B cell (primary cell): ENCODE data around the gene CAMK2A. TPM values are rescaled to one million over a fixed set of nuclear protein-coding genes. Genes with fewer than 3 reads are reported as not detected.

Experiments used
- ATAC-seq: fragments of 200-7000 bp; cut with Tn5 transposase; one replicate; pipeline ENCODE4 v1.10.0; 2021; ENCODE audit warnings: low read depth, mild to moderate bottlenecking, moderate number of reproducible peaks, moderate library complexity
- CTCF ChIA-PET: fragments of 350-600 bp; sonication (Branson Sonifier 250); formaldehyde crosslinking; loops from one replicate; lab custom pipeline; 2021; ENCODE audit warnings: antibody characterized with exemption, inconsistent platforms; lab: Charles Lee
- POLR2A ChIA-PET: fragments of 350-600 bp; sonication (Branson Sonifier 250); formaldehyde crosslinking; loops from one replicate; lab custom pipeline; 2021; ENCODE audit warnings: antibody characterized with exemption; lab: Charles Lee
- DNase-seq: peaks from one replicate; pipeline ENCODE4 v3.0.0; 2013
- H2AFZ ChIP-seq: 2 replicates; pipeline ENCODE4 v1.6.1; 2012; ENCODE audit warnings: mild to moderate bottlenecking, low read depth, low read length; ENCODE audit not compliant: insufficient read depth, poor library complexity, severe bottlenecking
- H3K27ac ChIP-seq, 2 donors: 1 replicate in 1 of 2; 2 replicates in 1 of 2; pipeline ENCODE4 v1.5.1; 2012 to 2013; ENCODE audit warnings: low read length in 2 of 2, mild to moderate bottlenecking in 2 of 2, moderate library complexity in 1 of 2
- H3K27me3 ChIP-seq, 4 experiments: fragments of 200-600 bp in 1 of 4; sonication (generic) in 1 of 4; replicated peaks in 1 of 4; 1 replicate in 2 of 4; 2 replicates in 2 of 4; pipeline versions ENCODE4 v1.6.1 to v1.7.0; 2013 to 2016; ENCODE audit warnings: low read length in 3 of 4, mild to moderate bottlenecking in 2 of 4, mixed read lengths in 1 of 4, moderate library complexity in 1 of 4; ENCODE audit not compliant: insufficient read depth in 4 of 4, control insufficient read depth in 3 of 4; ENCODE audit errors: control extremely low read depth in 1 of 4
- H3K36me3 ChIP-seq, 2 experiments: replicated peaks in 1 of 2; 1 replicate in 1 of 2; 2 replicates in 1 of 2; pipeline versions ENCODE4 v1.6.1 to v1.7.1; 2013; ENCODE audit warnings: low read length in 1 of 2; ENCODE audit not compliant: insufficient read depth in 2 of 2, control insufficient read depth in 1 of 2; ENCODE audit errors: control extremely low read depth in 1 of 2, extremely low read depth in 1 of 2
- H3K4me1 ChIP-seq, 2 donors: fragments of 200-600 bp in 1 of 2; sonication (generic) in 1 of 2; 1 replicate in 1 of 2; 2 replicates in 1 of 2; pipeline versions ENCODE4 v1.5.1 to v1.6.1; 2013 to 2017; ENCODE audit warnings: low read length in 2 of 2; ENCODE audit not compliant: control insufficient read depth in 2 of 2, insufficient read depth in 2 of 2
- H3K4me2 ChIP-seq: replicated peaks from 2 replicates; pipeline ENCODE3; 2012; ENCODE audit warnings: mild to moderate bottlenecking, low read depth, low read length; ENCODE audit not compliant: poor library complexity, severe bottlenecking
- H3K4me3 ChIP-seq, 5 experiments: fragments of 200-600 bp in 1 of 5; sonication (generic) in 1 of 5; 1 replicate in 3 of 5; 2 replicates in 2 of 5; pipeline versions ENCODE4 v1.5.1 to v1.7.0; 2011 to 2016; ENCODE audit warnings: low read length in 4 of 5, mild to moderate bottlenecking in 4 of 5, low read depth in 2 of 5, control low read depth in 1 of 5, moderate library complexity in 1 of 5; ENCODE audit not compliant: insufficient read depth in 1 of 5; ENCODE audit errors: control extremely low read depth in 1 of 5, extremely low read depth in 1 of 5
- H3K79me2 ChIP-seq: fragments of 200-600 bp; sonication (generic); one replicate; pipeline ENCODE4 v1.6.0; 2016; ENCODE audit warnings: low read length; ENCODE audit not compliant: control insufficient read depth, insufficient read depth
- H3K9ac ChIP-seq: fragments of 200-600 bp; sonication (generic); 2 replicates; pipeline ENCODE4 v1.6.1; 2017; ENCODE audit warnings: mild to moderate bottlenecking, low read length, moderate library complexity
- H3K9me3 ChIP-seq, 3 donors: one replicate each; pipeline versions ENCODE4 v1.6.1 to v1.7.1; 2013; ENCODE audit warnings: low read length in 2 of 3; ENCODE audit not compliant: control insufficient read depth in 2 of 3, insufficient read depth in 1 of 3; ENCODE audit errors: control extremely low read depth in 1 of 3
- H4K20me1 ChIP-seq: 2 replicates; pipeline ENCODE4 v1.6.0; 2012; ENCODE audit warnings: mild to moderate bottlenecking, low read length; ENCODE audit not compliant: insufficient read depth, control insufficient read depth, poor library complexity, severe bottlenecking
- H3K27ac Mint-ChIP-seq: one replicate; pipeline ENCODE4 v1.8.0; 2021; ENCODE audit warnings: mixed read lengths
- H3K27me3 Mint-ChIP-seq: one replicate; pipeline ENCODE4 v1.8.0; 2021; ENCODE audit warnings: mixed read lengths
- H3K4me1 Mint-ChIP-seq: one replicate; pipeline ENCODE4 v1.8.0; 2021; ENCODE audit warnings: mixed read lengths
- H3K4me3 Mint-ChIP-seq: one replicate; pipeline ENCODE4 v1.8.0; 2021; ENCODE audit warnings: mixed read lengths
- H3K9me3 Mint-ChIP-seq: one replicate; pipeline ENCODE4 v1.8.0; 2022; ENCODE audit warnings: mixed read lengths; ENCODE audit not compliant: insufficient read depth
- EZH2 ChIP-seq: IDR thresholded peaks from 2 replicates; pipeline ENCODE4 v1.6.1; 2012; ENCODE audit warnings: borderline replicate concordance, low read depth, mild to moderate bottlenecking, moderate library complexity, low read length; ENCODE audit not compliant: insufficient read depth, poor library complexity, severe bottlenecking
- WGBS: methylation state at CpG from one replicate; pipeline ENCODE4 v1.1.5; 2013; ENCODE audit warnings: missing lambda C conversion rate; ENCODE audit not compliant: insufficient coverage; 5-methylcytosine and 5-hydroxymethylcytosine counted together
- intact Hi-C: fragments of 100-400 bp; cut with micrococcal nuclease; formaldehyde crosslinking; loops from one replicate; pipeline ENCODE4 v1.10.0; 2022
- polyA plus RNA-seq: library from polyadenylated mRNA; depleted of rRNA; stranded (reverse); fragments of >200 nt; gene quantifications from 2 replicates; pipeline ENCODE4 v1.2.3, GENCODE V29; 2012
- total RNA-seq, 2 donors: library from RNA; stranded (reverse); fragments of 120-200 nt in 1 of 2; gene quantifications; 1 replicate in 1 of 2; 2 replicates in 1 of 2; pipeline versions ENCODE4 v1.2.3 to v1.2.4, GENCODE V29; 2013 to 2022
- TF ChIP-seq, protein P1 (sequence below): fragments of 200-600 bp; IDR thresholded peaks from one replicate; pipeline ENCODE4 v1.8.0; 2022; ENCODE audit warnings: antibody characterized with exemption, mild to moderate bottlenecking

CAMK2A gene
- total and polyA plus RNA-seq, 2 donors (not counting 1 experiment from before 2014, with no cell fraction given), result not detected

DNA sequence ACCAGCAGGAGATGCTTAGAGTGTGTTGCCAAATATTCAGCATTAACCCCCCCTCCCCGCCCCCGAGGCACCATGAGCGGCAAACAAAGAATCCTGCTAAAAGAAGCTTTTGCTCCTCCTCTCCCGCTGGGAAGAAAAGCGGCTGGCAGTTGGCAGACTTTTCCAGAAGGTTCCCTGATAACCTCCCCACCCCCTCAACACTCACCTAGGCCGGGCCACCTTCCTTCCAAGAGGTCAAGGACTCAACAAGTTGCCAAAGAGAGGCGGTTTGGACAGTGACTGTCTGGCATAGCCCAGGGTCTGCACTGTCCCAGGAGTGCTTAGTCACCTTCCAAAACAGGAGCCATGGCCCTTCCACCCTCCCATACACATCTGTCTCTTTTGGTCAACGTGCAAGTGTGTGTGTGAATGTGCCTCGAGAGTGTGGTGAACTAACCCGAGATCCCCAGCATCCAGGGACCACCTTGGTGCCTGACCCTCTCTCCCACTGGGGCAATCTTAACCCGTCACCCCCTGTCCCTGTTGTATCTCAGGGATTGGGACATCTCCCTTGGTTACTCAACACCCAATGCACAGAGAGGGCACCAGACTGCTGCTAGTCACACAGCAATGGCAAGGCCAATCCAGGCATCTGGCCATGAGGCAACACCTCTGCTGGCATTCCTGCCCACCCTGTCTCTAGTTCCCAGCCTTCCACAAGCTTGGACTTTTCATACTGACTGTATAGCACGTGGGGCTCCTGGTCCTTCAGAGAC lies 18.9 kb downstream of the CAMK2A start:
- CTCF ChIA-PET, result no interaction called here
- H3K9ac ChIP-seq, result no peak overlapping the region
- peaks cover 5% of the 10 kb centered on the region for H3K27me3 Mint-ChIP-seq
- ATAC-seq (no peak), DNase-seq (no peak)
- H3K4me1 ChIP-seq, result no peaks in the 10 kb centered on the region
- no peaks in the 10 kb centered on the region for H3K9me3 ChIP-seq
- H2AFZ ChIP-seq, result no peak overlapping the region
- H3K36me3 ChIP-seq, result no peaks in the 10 kb centered on the region
- H3K4me1 Mint-ChIP-seq, result no peaks in the 10 kb centered on the region
- no peaks in the 10 kb centered on the region for H4K20me1 ChIP-seq
- no peak overlapping the region for H3K27ac Mint-ChIP-seq
- POLR2A ChIA-PET, result no interaction called here
- no peak overlapping the region for H3K4me2 ChIP-seq
- no peaks in the 10 kb centered on the region for H3K79me2 ChIP-seq
- H3K4me3 ChIP-seq, result no peak overlapping the region
- intact Hi-C loops, result no loop called here
- TF ChIP-seq, protein P1, sequence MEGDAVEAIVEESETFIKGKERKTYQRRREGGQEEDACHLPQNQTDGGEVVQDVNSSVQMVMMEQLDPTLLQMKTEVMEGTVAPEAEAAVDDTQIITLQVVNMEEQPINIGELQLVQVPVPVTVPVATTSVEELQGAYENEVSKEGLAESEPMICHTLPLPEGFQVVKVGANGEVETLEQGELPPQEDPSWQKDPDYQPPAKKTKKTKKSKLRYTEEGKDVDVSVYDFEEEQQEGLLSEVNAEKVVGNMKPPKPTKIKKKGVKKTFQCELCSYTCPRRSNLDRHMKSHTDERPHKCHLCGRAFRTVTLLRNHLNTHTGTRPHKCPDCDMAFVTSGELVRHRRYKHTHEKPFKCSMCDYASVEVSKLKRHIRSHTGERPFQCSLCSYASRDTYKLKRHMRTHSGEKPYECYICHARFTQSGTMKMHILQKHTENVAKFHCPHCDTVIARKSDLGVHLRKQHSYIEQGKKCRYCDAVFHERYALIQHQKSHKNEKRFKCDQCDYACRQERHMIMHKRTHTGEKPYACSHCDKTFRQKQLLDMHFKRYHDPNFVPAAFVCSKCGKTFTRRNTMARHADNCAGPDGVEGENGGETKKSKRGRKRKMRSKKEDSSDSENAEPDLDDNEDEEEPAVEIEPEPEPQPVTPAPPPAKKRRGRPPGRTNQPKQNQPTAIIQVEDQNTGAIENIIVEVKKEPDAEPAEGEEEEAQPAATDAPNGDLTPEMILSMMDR, result no peak
- no peak for TF ChIP-seq EZH2
- 87% methylated on average over 9 of the region's 12 CpGs for WGBS
- no peaks in the 10 kb centered on the region for H3K9me3 Mint-ChIP-seq
- H3K27ac ChIP-seq, result no peak overlapping the region
- no peak overlapping the region for H3K4me3 Mint-ChIP-seq
- H3K27me3 ChIP-seq, result no peaks in the 10 kb centered on the region

DNA sequence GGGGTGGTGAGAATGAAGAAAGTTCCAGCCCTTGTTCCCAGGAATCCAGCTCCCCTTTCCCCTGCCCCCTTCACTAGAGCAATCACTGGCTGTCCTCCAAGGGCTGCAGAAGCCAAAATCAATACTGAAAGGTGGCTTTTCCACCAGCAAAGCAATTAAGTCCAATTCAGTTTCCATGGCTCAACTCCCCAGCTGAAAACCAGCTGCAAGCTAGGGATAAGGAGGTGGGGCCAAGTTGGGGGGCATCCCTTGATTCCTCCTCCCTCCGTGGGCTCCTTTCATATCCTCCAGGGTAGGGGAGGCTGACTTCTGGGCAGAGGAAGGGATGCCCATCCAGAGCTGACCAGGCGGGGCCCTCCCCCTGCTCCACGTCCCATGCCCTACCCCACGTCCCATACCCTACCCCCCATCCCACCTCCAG lies 22.7 kb downstream of the CAMK2A start:
- ATAC-seq (no peak), DNase-seq (no peak)
- Histone ChIP-seq H3K27me3 (no peaks in the 10 kb centered on the region), H3K4me3 (no peak overlapping the region), H3K9me3 (no peaks in the 10 kb centered on the region), H2AFZ (no peak overlapping the region), H3K36me3 (no peaks in the 10 kb centered on the region), H3K9ac (no peak overlapping the region), H4K20me1 (no peaks in the 10 kb centered on the region), H3K79me2 (no peaks in the 10 kb centered on the region), H3K4me2 (no peak overlapping the region), H3K27ac (no peak overlapping the region), H3K4me1 (no peaks in the 10 kb centered on the region)
- Mint-ChIP-seq H3K4me1 (no peaks in the 10 kb centered on the region), H3K27ac (no peak overlapping the region), H3K4me3 (no peak overlapping the region), H3K27me3 (peaks cover 11% of the 10 kb centered on the region), H3K9me3 (no peaks in the 10 kb centered on the region)
- intact Hi-C loops, result no loop called here
- TF ChIP-seq, protein P1, result no peak
- TF ChIP-seq EZH2, result no peak
- WGBS, result 90% methylated on average over 2 of the region's 4 CpGs
- ChIA-PET POLR2A (no interaction called here), CTCF (no interaction called here)
